Astrocyte (in vitro differentiated cells and primary cell): Measurements from ENCODE around the gene NPY2R. TPM values are rescaled to one million over a fixed set of nuclear protein-coding genes. Genes with fewer than 3 reads are reported as not detected.

ENCODE experiments used
- DNase-seq: peaks from one replicate; pipeline ENCODE4 v3.0.0-alpha.2; 2010; ENCODE audit warnings: low read depth
- FAIRE-seq: peaks from 2 replicates; lab custom pipeline; 2011; peaks lifted over from hg19 to GRCh38; lab: Jason Lieb, UNC
- H2AFZ ChIP-seq: 2 replicates; pipeline ENCODE4 v1.6.0; 2012; ENCODE audit warnings: low read depth, low read length, inconsistent platforms
- H3K27ac ChIP-seq: 2 replicates; pipeline ENCODE4 v1.5.1; 2011; ENCODE audit warnings: low read depth, low read length, inconsistent platforms
- H3K27me3 ChIP-seq: 2 replicates; pipeline ENCODE4 v1.6.0; 2011; ENCODE audit warnings: low read length, inconsistent platforms; ENCODE audit not compliant: insufficient read depth
- H3K36me3 ChIP-seq: 2 replicates; pipeline ENCODE4 v1.5.1; 2011; ENCODE audit warnings: low read length, inconsistent platforms; ENCODE audit not compliant: insufficient read depth
- H3K4me1 ChIP-seq: 2 replicates; pipeline ENCODE4 v1.5.1; 2011; ENCODE audit warnings: low read length, inconsistent platforms; ENCODE audit not compliant: insufficient read depth
- H3K4me2 ChIP-seq: 2 replicates; pipeline ENCODE4 v1.6.0; 2012; ENCODE audit warnings: low read length, inconsistent platforms
- H3K4me3 ChIP-seq: 2 replicates; pipeline ENCODE4 v1.5.1; 2011; ENCODE audit warnings: low read depth, mild to moderate bottlenecking, low read length, inconsistent platforms; ENCODE audit not compliant: insufficient read depth
- H3K79me2 ChIP-seq: 2 replicates; pipeline ENCODE4 v1.6.0; 2012; ENCODE audit warnings: mild to moderate bottlenecking, low read length, inconsistent platforms; ENCODE audit not compliant: insufficient read depth
- H3K9ac ChIP-seq: 2 replicates; pipeline ENCODE4 v1.6.0; 2012; ENCODE audit warnings: mild to moderate bottlenecking, low read length, inconsistent platforms
- H3K9me3 ChIP-seq: 2 replicates; pipeline ENCODE4 v1.5.1; 2012; ENCODE audit warnings: low read depth, mild to moderate bottlenecking, low read length, inconsistent platforms; ENCODE audit not compliant: insufficient read depth
- H4K20me1 ChIP-seq: 2 replicates; pipeline ENCODE4 v1.6.0; 2012; ENCODE audit warnings: low read length, inconsistent platforms; ENCODE audit not compliant: insufficient read depth
- H3K27ac Mint-ChIP-seq: one replicate; pipeline ENCODE4 v1.8.0; 2021; ENCODE audit warnings: mild to moderate bottlenecking, mixed read lengths; ENCODE audit not compliant: unreplicated experiment
- H3K27me3 Mint-ChIP-seq: one replicate; pipeline ENCODE4 v1.8.0; 2021; ENCODE audit warnings: low read depth, mixed read lengths; ENCODE audit not compliant: unreplicated experiment
- H3K36me3 Mint-ChIP-seq: one replicate; pipeline ENCODE4 v1.8.0; 2021; ENCODE audit warnings: low read depth, mixed read lengths; ENCODE audit not compliant: unreplicated experiment
- H3K4me1 Mint-ChIP-seq: one replicate; pipeline ENCODE4 v1.8.0; 2021; ENCODE audit warnings: low read depth, mixed read lengths; ENCODE audit not compliant: unreplicated experiment
- H3K4me3 Mint-ChIP-seq: one replicate; pipeline ENCODE4 v1.8.0; 2021; ENCODE audit warnings: mild to moderate bottlenecking, moderate library complexity, mixed read lengths; ENCODE audit not compliant: unreplicated experiment
- H3K9me3 Mint-ChIP-seq: one replicate; pipeline ENCODE4 v1.8.0; 2021; ENCODE audit warnings: mild to moderate bottlenecking, mixed read lengths; ENCODE audit not compliant: unreplicated experiment
- CTCF ChIP-seq: IDR thresholded peaks from 2 replicates; pipeline ENCODE4 v1.5.1; 2011; ENCODE audit warnings: low read depth, mild to moderate bottlenecking, inconsistent platforms, low read length, moderate library complexity; ENCODE audit not compliant: insufficient read depth
- EZH2 ChIP-seq: IDR thresholded peaks from 2 replicates; pipeline ENCODE4 v1.6.1; 2012; ENCODE audit warnings: mild to moderate bottlenecking, low read length, inconsistent platforms; ENCODE audit not compliant: insufficient read depth
- total RNA-seq: library from RNA; stranded (reverse); gene quantifications from 2 replicates; pipeline ENCODE4 v1.2.1, GENCODE V29; 2021

Gene NPY2R
- total RNA-seq, 1 donor from 2014 or later: 0.09 TPM

GRCh38 chr4:155249016-155249566 is 40.7 kb downstream of the NPY2R start:
- no peaks in the 10 kb centered on the region for H3K36me3 ChIP-seq
- Mint-ChIP-seq H3K27me3 (no peaks in the 10 kb centered on the region), H3K4me3 (no peak overlapping the region), H3K27ac (no peak overlapping the region), H3K4me1 (no peaks in the 10 kb centered on the region), H3K9me3 (no peaks in the 10 kb centered on the region), H3K36me3 (no peaks in the 10 kb centered on the region)
- H4K20me1 ChIP-seq: no peaks in the 10 kb centered on the region
- no peak overlapping the region for H3K4me3 ChIP-seq
- no peak overlapping the region for H3K27ac ChIP-seq
- FAIRE-seq: no peak
- no peaks in the 10 kb centered on the region for H3K27me3 ChIP-seq
- no peak overlapping the region for H3K9ac ChIP-seq
- H2AFZ ChIP-seq: no peak overlapping the region
- peak overlapping the region; percentile 27 for H3K4me2 ChIP-seq
- no peak for DNase-seq
- no peaks in the 10 kb centered on the region for H3K4me1 ChIP-seq
- no peaks in the 10 kb centered on the region for H3K9me3 ChIP-seq
- TF ChIP-seq CTCF (no peak), EZH2 (no peak)
- no peaks in the 10 kb centered on the region for H3K79me2 ChIP-seq

GRCh38 chr4:155252327-155252726 is 43.9 kb downstream of the NPY2R start:
- no peak for FAIRE-seq
- H3K4me3 Mint-ChIP-seq: no peak overlapping the region

More at GRCh38 chr4:155252327-155252726, 43.9 kb downstream of the NPY2R start:
- Mint-ChIP-seq H3K27ac (no peak overlapping the region), H3K36me3 (no peaks in the 10 kb centered on the region), H3K27me3 (no peaks in the 10 kb centered on the region), H3K9me3 (no peaks in the 10 kb centered on the region), H3K4me1 (no peaks in the 10 kb centered on the region)
- no peaks in the 10 kb centered on the region for H3K9me3 ChIP-seq
- TF ChIP-seq EZH2: no peak
- TF ChIP-seq CTCF: no peak
- no peak overlapping the region for H3K27ac ChIP-seq
- no peaks in the 10 kb centered on the region for H3K4me1 ChIP-seq
- no peak overlapping the region for H2AFZ ChIP-seq
- H3K4me2 ChIP-seq: no peak overlapping the region
- no peak overlapping the region for H3K9ac ChIP-seq
- H3K79me2 ChIP-seq: no peaks in the 10 kb centered on the region
- no peaks in the 10 kb centered on the region for H4K20me1 ChIP-seq
- no peak overlapping the region for H3K4me3 ChIP-seq
- H3K27me3 ChIP-seq: no peaks in the 10 kb centered on the region
- H3K36me3 ChIP-seq: no peaks in the 10 kb centered on the region
- no peak for DNase-seq
